K562 (cell line): ENCODE results near the gene ODC1. TPM values are rescaled to one million over a fixed set of nuclear protein-coding genes. Genes with fewer than 3 reads are reported as not detected.

Source experiments
- ATAC-seq: fragments of 200-7000 bp; cut with Tn5 transposase; 3 replicates; pipeline ENCODE4 v1.9.1; 2020; ENCODE audit warnings: moderate library complexity
- BruUV-seq: library from RNA; stranded (reverse); fragments of 400-500 nt; replicated peaks from 2 replicates; lab custom pipeline; 2021; lab: Mats Ljungman, UMichigan
- CTCF ChIA-PET: fragments of 300-600 bp; formaldehyde crosslinking; extraction: SDS; loops from one replicate; lab custom pipeline; 2021; ENCODE audit warnings: low intra/inter-chr PET ratio; lab: Yijun Ruan, JAX
- POLR2A ChIA-PET: fragments of 300-600, 350-650 bp; sonication (Branson Sonifier 250); formaldehyde crosslinking; extraction: SDS; loops from one replicate; lab custom pipeline; 2021; ENCODE audit warnings: antibody characterized with exemption, inconsistent platforms; lab: Yijun Ruan, JAX
- DNase-seq, 4 experiments: peaks; one replicate each; pipeline versions ENCODE4 v3.0.0 to v3.0.0-alpha.2; 2011 to 2018; ENCODE audit warnings: low spot score in 3 of 4, mixed read lengths in 3 of 4; ENCODE audit errors: extremely low read depth in 1 of 4
- FAIRE-seq: peaks from 2 replicates; lab custom pipeline; 2011; peaks lifted over from hg19 to GRCh38; lab: Jason Lieb, UNC
- H2AFZ ChIP-seq: 2 replicates; pipeline ENCODE4 v1.6.0; 2011; ENCODE audit warnings: low read depth, low read length, control low read depth, inconsistent platforms
- H3K27ac ChIP-seq: fragments of 200-600 bp; 3 replicates; pipeline ENCODE4 v1.8.0; 2011; ENCODE audit warnings: low read depth, mild to moderate bottlenecking, control low read depth, inconsistent platforms, low read length, moderate library complexity, mixed read lengths; ENCODE audit errors: extremely low read depth
- H3K27me3 ChIP-seq, 2 experiments: fragments of 300-600 bp in 1 of 2; 2 replicates in 1 of 2; 3 replicates in 1 of 2; pipeline versions ENCODE4 v1.6.0 to v1.8.0; 2011; ENCODE audit warnings: inconsistent platforms in 2 of 2, low read length in 2 of 2, mild to moderate bottlenecking in 1 of 2, mixed read lengths in 1 of 2, moderate library complexity in 1 of 2; ENCODE audit not compliant: control insufficient read depth in 2 of 2, insufficient read depth in 2 of 2
- H3K36me3 ChIP-seq: fragments of 300-600 bp; 3 replicates; pipeline ENCODE4 v1.8.0; 2011; ENCODE audit warnings: mild to moderate bottlenecking, low read length, inconsistent platforms; ENCODE audit not compliant: control insufficient read depth, insufficient read depth
- H3K4me1 ChIP-seq, 2 experiments: fragments of 200-600 bp in 1 of 2; replicated peaks in 1 of 2; 2 replicates in 1 of 2; 3 replicates in 1 of 2; pipeline versions ENCODE4 v1.5.1 to v1.8.0; 2011; ENCODE audit warnings: inconsistent platforms in 2 of 2, low read length in 2 of 2, mild to moderate bottlenecking in 1 of 2, mixed read lengths in 1 of 2, moderate library complexity in 1 of 2; ENCODE audit not compliant: control insufficient read depth in 2 of 2, insufficient read depth in 2 of 2
- H3K4me2 ChIP-seq: 2 replicates; pipeline ENCODE4 v1.6.1; 2011; ENCODE audit warnings: low read length, control low read depth, inconsistent platforms, mixed read lengths; ENCODE audit not compliant: insufficient read depth
- H3K4me3 ChIP-seq: fragments of 200-600 bp; sonication (generic), shearing (Covaris generic); 2 replicates; pipeline ENCODE4 v1.5.1; 2016; ENCODE audit warnings: control low read depth, inconsistent platforms
- H3K79me2 ChIP-seq: fragments of 200-600 bp; 3 replicates; pipeline ENCODE4 v1.8.0; 2011; ENCODE audit warnings: low read length, inconsistent platforms; ENCODE audit not compliant: control insufficient read depth, insufficient read depth
- H3K9ac ChIP-seq, 2 experiments: 2 replicates each; pipeline versions ENCODE4 v1.6.0 to v1.6.1; 2011; ENCODE audit warnings: low read depth in 2 of 2, low read length in 2 of 2, control low read depth in 1 of 2, inconsistent platforms in 1 of 2, mild to moderate bottlenecking in 1 of 2, mixed read lengths in 1 of 2; ENCODE audit not compliant: insufficient read depth in 1 of 2
- H3K9me1 ChIP-seq: one replicate; pipeline ENCODE4 v1.6.0; 2011; ENCODE audit warnings: inconsistent platforms, mild to moderate bottlenecking, low read length, moderate library complexity; ENCODE audit not compliant: control insufficient read depth, insufficient read depth
- H3K9me3 ChIP-seq: replicated peaks from 2 replicates; pipeline ENCODE4 v1.5.1; 2011; ENCODE audit warnings: low read depth, low read length, inconsistent platforms; ENCODE audit not compliant: control insufficient read depth, insufficient read depth
- H4K20me1 ChIP-seq: replicated peaks from 2 replicates; pipeline ENCODE4 v1.6.1; 2011; ENCODE audit warnings: low read length, inconsistent platforms, mixed read lengths; ENCODE audit not compliant: control insufficient read depth, insufficient read depth
- CREBBP ChIP-seq: IDR thresholded peaks from one replicate; pipeline ENCODE4 v1.6.1; 2012; ENCODE audit warnings: low read depth, mild to moderate bottlenecking, control low read depth, inconsistent platforms, low read length
- KDM5B ChIP-seq: fragments of 200-600 bp; sonication (generic); IDR thresholded peaks from 2 replicates; pipeline ENCODE4 v1.6.1; 2012; ENCODE audit warnings: low read depth, mild to moderate bottlenecking, moderate library complexity, low read length, control low read depth, inconsistent platforms; ENCODE audit not compliant: insufficient replicate concordance
- NR3C1 ChIP-seq: sonication (generic); formaldehyde crosslinking; IDR thresholded peaks from 2 replicates; pipeline ENCODE4 v1.8.1; 2022; ENCODE audit warnings: missing genetic modification reagents
- PTRF ChIP-seq: fragments of 450-650 bp; IDR thresholded peaks from 2 replicates; pipeline ENCODE4 v1.6.1; 2016; ENCODE audit warnings: mild to moderate bottlenecking, missing genetic modification characterization, missing compliant biosample characterization
- SREBF1 ChIP-seq: fragments of 150-350 bp; IDR thresholded peaks from 2 replicates; pipeline ENCODE4 v1.6.1; 2014; ENCODE audit warnings: antibody characterized with exemption, low read depth, low read length, borderline replicate concordance
- TFAM ChIP-seq: fragments of 250-450 bp; sonication (Bioruptor Pico); conservative IDR thresholded peaks from 2 replicates; pipeline ENCODE4 v1.5.0; 2021; ENCODE audit warnings: mild to moderate bottlenecking, moderate library complexity
- ZNF384 ChIP-seq: IDR thresholded peaks from 2 replicates; pipeline ENCODE4 v1.6.1; 2012; ENCODE audit warnings: low read depth, low read length, improper control_type of control experiment
- ZNF431 ChIP-seq: sonication (generic); formaldehyde crosslinking; IDR thresholded peaks from 2 replicates; pipeline ENCODE4 v1.8.0; 2022; ENCODE audit warnings: mild to moderate bottlenecking, missing genetic modification reagents
- WGBS: fragments of 100-300 bp; shearing (Covaris generic); methylation state at CpG from one replicate; pipeline ENCODE4 v1.1.6; 2016; ENCODE audit warnings: low coverage, mixed read lengths; ENCODE audit not compliant: insufficient coverage; ENCODE audit errors: missing lambda C conversion rate; 5-methylcytosine and 5-hydroxymethylcytosine counted together
- in situ Hi-C: fragments of 300-500 bp; cut with MboI; formaldehyde crosslinking; loops from 4 replicates; pipeline ENCODE4 v1.15.0; 2018; ENCODE audit warnings: inconsistent platforms, mixed read lengths
- intact Hi-C: fragments of 100-400 bp; cut with micrococcal nuclease; formaldehyde crosslinking; loops from 2 replicates; pipeline ENCODE4 v1.14.2; 2022
- polyA plus RNA-seq, 8 experiments: library from polyadenylated mRNA; depleted of rRNA in 4 of 8; stranded (reverse) in 5 of 8; unstranded in 3 of 8; fragments of >200 nt; fragmentation: Nextera tagmentation in 2 of 8; fragmentation: Illumina TruSeq in 1 of 8; extraction: Ambion mirVana in 2 of 8; extraction: Trizol in 1 of 8; gene quantifications; 2 replicates each; pipeline versions ENCODE4 v1.2.1 to v1.2.3, GENCODE V29; 2011 to 2014; ENCODE audit warnings: inconsistent platforms in 1 of 8, missing spikeins in 1 of 8
- total RNA-seq, 7 experiments: library from RNA; depleted of rRNA in 6 of 7; stranded (reverse); fragments of >200 nt in 6 of 7; fragmentation: Illumina TruSeq in 2 of 7; extraction: Trizol in 2 of 7; gene quantifications; 2 replicates each; pipeline versions ENCODE4 v1.2.1 to v1.2.3, GENCODE V29; 2011 to 2021; ENCODE audit warnings: low replicate concordance in 1 of 7
- TF ChIP-seq, protein P1 (sequence below): fragments of 250-450 bp; sonication (Bioruptor Pico); IDR thresholded peaks from 2 replicates; pipeline ENCODE4 v1.5.0; 2021; ENCODE audit warnings: mild to moderate bottlenecking, moderate library complexity

ODC1 gene
- total and polyA plus RNA-seq, 9 of the 15 experiments (the other 6 are each of a cell fraction or from before 2014, with no cell fraction given), result 142 to 563 (median 457) TPM

DNA sequence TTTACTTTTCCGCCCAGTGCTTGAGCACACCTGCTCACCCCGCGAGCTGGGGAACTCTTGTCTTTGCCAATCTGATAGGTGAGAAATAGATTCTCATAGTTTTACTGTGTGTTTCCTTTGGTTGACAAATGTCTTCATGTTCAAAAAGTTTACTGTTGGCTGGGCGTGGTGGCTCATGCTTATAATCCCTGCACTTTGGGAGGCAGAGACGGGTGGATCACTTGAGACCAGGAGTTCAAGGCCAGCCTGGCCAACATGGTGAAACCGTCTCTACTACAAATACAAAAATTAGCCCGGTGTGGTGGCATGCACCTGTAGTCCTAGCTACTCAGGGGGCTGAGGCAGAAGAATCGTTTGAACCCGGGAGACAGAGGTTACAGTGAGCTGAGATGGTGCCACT is 10.3 kb downstream of the ODC1 start:
- ChIA-PET CTCF (interaction anchor here (0.6 kb wide), 1 partner anchor 348 kb away, joined by 3 read pairs; no protein-coding TSS in a partner anchor), POLR2A (interaction anchor here (0.7 to 3.8 kb wide), 5 partner anchors 10 to 314 kb away, joined by 3 to 41 read pairs (median 3); partner anchors contain the start of gene ODC1)
- BruUV-seq, result no TSS peak
- Histone ChIP-seq H3K79me2 (no peaks in the 10 kb centered on the region), H3K27ac (no peak overlapping the region), H3K4me1 (peaks cover 9 to 40% of the 10 kb centered on the region in 2 experiments), H3K4me2 (no peak overlapping the region), H3K27me3 (no peaks in the 10 kb centered on the region), H3K9ac (no peak overlapping the region), H3K9me3 (no peaks in the 10 kb centered on the region), H2AFZ (no peak overlapping the region), H3K9me1 (no peaks in the 10 kb centered on the region), H4K20me1 (peaks cover 17% of the 10 kb centered on the region), H3K36me3 (peaks cover 41% of the 10 kb centered on the region), H3K4me3 (no peak overlapping the region)
- no peak for ATAC-seq
- TF ChIP-seq CREBBP (no peak), TFAM (CRISPR knock-in tag) (no peak), ZNF384 (no peak), KDM5B (no peak), NR3C1 (CRISPR knock-in tag) (no peak), ZNF431 (CRISPR knock-in tag) (no peak), PTRF (tag) (no peak), SREBF1 (no peak)
- TF ChIP-seq, protein P1, sequence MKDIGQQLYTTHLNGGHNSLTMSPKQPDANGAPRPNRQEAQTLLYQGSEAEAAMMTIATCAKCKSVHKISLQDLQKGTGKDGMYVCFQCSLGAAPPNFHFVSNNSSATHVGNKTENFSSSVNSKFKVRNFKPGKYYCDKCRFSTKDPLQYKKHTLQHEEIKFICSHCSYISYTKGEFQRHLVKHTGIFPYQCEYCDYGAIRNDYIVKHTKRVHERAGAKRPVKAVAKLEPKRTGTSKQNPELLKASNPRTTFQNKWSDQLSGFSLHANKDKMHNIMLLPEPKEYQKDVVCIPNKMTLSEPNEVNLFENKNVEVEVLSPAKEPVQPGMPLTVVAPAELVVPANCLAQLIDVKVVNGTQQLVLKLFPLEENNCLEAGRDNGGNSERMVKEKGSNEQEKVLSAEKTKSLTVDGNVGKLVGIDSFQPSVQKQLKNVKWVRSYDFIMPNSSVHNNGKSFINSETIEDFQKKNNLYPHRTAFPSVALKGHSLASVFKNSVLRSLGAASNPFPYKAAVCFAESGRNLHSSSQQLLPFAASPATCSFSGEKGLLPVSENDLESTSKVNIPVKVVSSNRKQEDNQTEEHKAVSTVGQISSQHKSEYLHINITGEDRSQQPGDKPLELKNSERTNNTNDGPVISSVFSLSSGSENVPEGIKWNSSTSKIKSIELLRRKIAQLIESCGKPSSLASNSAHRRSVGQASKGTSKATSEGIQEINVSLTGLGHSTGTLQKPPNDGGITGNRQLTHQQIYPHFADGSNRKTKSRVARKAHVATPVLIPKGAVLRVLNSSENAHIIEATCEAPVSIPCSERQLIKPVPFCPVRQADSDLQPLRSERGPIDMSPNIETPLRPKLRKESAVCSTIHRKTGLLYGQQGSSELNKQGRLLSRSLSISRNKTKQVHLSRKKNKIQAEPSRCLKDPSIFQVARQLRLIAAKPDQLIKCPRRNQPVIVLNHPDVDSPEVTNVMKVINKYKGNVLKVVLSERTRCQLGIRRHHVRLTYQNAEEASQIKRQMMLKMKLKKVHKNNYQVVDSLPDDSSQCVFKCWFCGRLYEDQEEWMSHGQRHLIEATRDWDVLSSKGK (CRISPR knock-in tag), result no peak
- in situ Hi-C loops, result loop anchor here (5.0 to 10.0 kb wide), 2 partner anchors 316 to 643 kb away; partner anchors contain the start of gene RRM2
- DNase-seq, result no peak
- WGBS, result 41% methylated on average over 8 of the region's 9 CpGs
- peak; percentile 57 for FAIRE-seq
- intact Hi-C loops, result loop anchor here (2.0 to 10.0 kb wide), 3 partner anchors 216 to 633 kb away; no protein-coding TSS in a partner anchor
